ENCODE results near the gene WASF1. TPM values are rescaled to one million over a fixed set of nuclear protein-coding genes. Genes with fewer than 3 reads are reported as not detected.

The WASF1 gene
- total RNA-seq, 4 donors from 2014 or later, result 1.9 to 7.1 (median 5.9) TPM

- no peak overlapping the region for H3K27ac ChIP-seq
- H3K36me3 ChIP-seq, result no peaks in the 10 kb centered on the region
- no peak for TF ChIP-seq POLR2AphosphoS5 (IDR thresholded peaks at IDR 0.05)
- no peak for TF ChIP-seq CTCF (IDR thresholded peaks at IDR 0.05)
- no peak for TF ChIP-seq POLR2A (IDR thresholded peaks at IDR 0.05)
- no peak for TF ChIP-seq EP300 (IDR thresholded peaks at IDR 0.05; ENCODE audit: low read depth)
- no peaks in the 10 kb centered on the region for H3K27me3 ChIP-seq
- no peaks in the 10 kb centered on the region for H3K4me1 ChIP-seq
- DNase-seq, result no peak
- in situ Hi-C loops (cut with MboI; ENCODE audit: low pct_ligation_motif_present in 1 of 4, low pct_unique_long_range_greater_than_20kb in 1 of 4, low sequenced_read_pairs in 3 of 4), result no loop called here
- no peaks in the 10 kb centered on the region for H3K9me3 ChIP-seq
- no peak overlapping the region for H3K4me3 ChIP-seq
- intact Hi-C loops (cut with DNase I; ENCODE audit: low total_unique reads), result no loop called here
Observed at GRCh38 chr6:110090876-110091275, 88.6 kb downstream of the WASF1 start.

- DNase-seq, result no peak
- intact Hi-C loops (cut with DNase I; ENCODE audit: low total_unique reads) (no loop called here), in situ Hi-C loops (cut with MboI; ENCODE audit: low pct_ligation_motif_present in 1 of 4, low pct_unique_long_range_greater_than_20kb in 1 of 4, low sequenced_read_pairs in 3 of 4) (no loop called here)
- TF ChIP-seq POLR2A (IDR thresholded peaks at IDR 0.05), result no peak
- no peak for TF ChIP-seq CTCF (IDR thresholded peaks at IDR 0.05)
- no peak for TF ChIP-seq EP300 (IDR thresholded peaks at IDR 0.05; ENCODE audit: low read depth)
- TF ChIP-seq POLR2AphosphoS5 (IDR thresholded peaks at IDR 0.05), result no peak
- H3K27ac ChIP-seq, result no peak overlapping the region
- no peaks in the 10 kb centered on the region for H3K36me3 ChIP-seq
- H3K9me3 ChIP-seq, result no peaks in the 10 kb centered on the region
- H3K4me3 ChIP-seq, result no peak overlapping the region
- H3K27me3 ChIP-seq, result no peaks in the 10 kb centered on the region
- no peaks in the 10 kb centered on the region for H3K4me1 ChIP-seq
Observed at GRCh38 chr6:110089323-110089722, 90.1 kb downstream of the WASF1 start.

GRCh38 chr6:110085285-110085684, 94.2 kb downstream of the WASF1 start:
- Histone ChIP-seq H3K27ac (no peak overlapping the region), H3K4me3 (no peak overlapping the region), H3K27me3 (no peaks in the 10 kb centered on the region), H3K36me3 (no peaks in the 10 kb centered on the region), H3K9me3 (no peaks in the 10 kb centered on the region), H3K4me1 (no peaks in the 10 kb centered on the region)
- intact Hi-C loops (cut with DNase I; ENCODE audit: low total_unique reads), result no loop called here
- 90 to 96% methylated on average over 2 of the region's 2 CpGs for WGBS, 2 donors (ENCODE audit: low coverage in 1 of 2)
- in situ Hi-C loops (cut with MboI; ENCODE audit: low pct_ligation_motif_present in 1 of 4, low pct_unique_long_range_greater_than_20kb in 1 of 4, low sequenced_read_pairs in 3 of 4), result no loop called here
- TF ChIP-seq CTCF (IDR thresholded peaks at IDR 0.05) (no peak), EP300 (IDR thresholded peaks at IDR 0.05; ENCODE audit: low read depth) (no peak), POLR2AphosphoS5 (IDR thresholded peaks at IDR 0.05) (no peak), POLR2A (IDR thresholded peaks at IDR 0.05) (no peak)
- no peak for DNase-seq

GRCh38 chr6:110083875-110084585, 95.4 kb downstream of the WASF1 start:
- Histone ChIP-seq H3K27ac (no peak overlapping the region), H3K27me3 (no peaks in the 10 kb centered on the region), H3K4me3 (no peak overlapping the region), H3K4me1 (no peaks in the 10 kb centered on the region), H3K36me3 (no peaks in the 10 kb centered on the region), H3K9me3 (no peaks in the 10 kb centered on the region)
- TF ChIP-seq CTCF (IDR thresholded peaks at IDR 0.05) (no peak), EP300 (IDR thresholded peaks at IDR 0.05; ENCODE audit: low read depth) (no peak), POLR2A (IDR thresholded peaks at IDR 0.05) (no peak), POLR2AphosphoS5 (IDR thresholded peaks at IDR 0.05) (no peak)
- intact Hi-C loops (cut with DNase I; ENCODE audit: low total_unique reads) (no loop called here), in situ Hi-C loops (cut with MboI; ENCODE audit: low pct_ligation_motif_present in 1 of 4, low pct_unique_long_range_greater_than_20kb in 1 of 4, low sequenced_read_pairs in 3 of 4) (no loop called here)
- 47 to 71% methylated on average over 1 of the region's 1 CpG for WGBS, 2 donors (ENCODE audit: low coverage in 1 of 2)
- no peak for DNase-seq
